ENCODE data around the gene VEZT.

VEZT gene

GRCh38 chr12:95208678-95209077 lies 8.9 kb upstream of the VEZT start:
- TF ChIP-seq SIN3A (IDR thresholded peaks at IDR 0.05; ENCODE audit: borderline replicate concordance, insufficient read depth, low read length) (no peak), TAF1 (IDR thresholded peaks at IDR 0.05; ENCODE audit: borderline replicate concordance, insufficient read depth, low read length) (no peak)

DNA sequence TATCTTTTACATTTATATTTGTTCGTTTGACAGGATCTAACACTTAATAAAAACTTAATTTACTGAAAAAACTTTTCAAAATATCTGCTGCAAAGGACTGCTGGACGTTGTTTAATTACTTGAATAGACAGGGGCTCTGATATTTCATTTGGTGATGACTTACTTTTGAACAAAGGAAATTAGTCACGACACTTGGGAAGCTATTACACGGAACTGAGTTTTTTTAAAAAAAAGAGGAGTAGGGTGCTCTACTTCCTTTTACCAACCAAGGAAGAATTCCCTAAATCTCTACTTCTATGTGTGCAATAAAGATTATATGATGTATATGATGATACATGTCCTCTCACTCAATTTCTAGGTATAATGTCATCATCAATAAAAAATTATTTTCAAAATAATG lies 5.0 kb upstream of the VEZT start:
- TF ChIP-seq REST (IDR thresholded peaks at IDR 0.05; ENCODE audit: insufficient read depth in 1 of 2, low read depth in 2 of 2, low read length in 2 of 2) (no peak), POLR2AphosphoS5 (IDR thresholded peaks at IDR 0.05; ENCODE audit: low read depth, low read length) (no peak)

DNA sequence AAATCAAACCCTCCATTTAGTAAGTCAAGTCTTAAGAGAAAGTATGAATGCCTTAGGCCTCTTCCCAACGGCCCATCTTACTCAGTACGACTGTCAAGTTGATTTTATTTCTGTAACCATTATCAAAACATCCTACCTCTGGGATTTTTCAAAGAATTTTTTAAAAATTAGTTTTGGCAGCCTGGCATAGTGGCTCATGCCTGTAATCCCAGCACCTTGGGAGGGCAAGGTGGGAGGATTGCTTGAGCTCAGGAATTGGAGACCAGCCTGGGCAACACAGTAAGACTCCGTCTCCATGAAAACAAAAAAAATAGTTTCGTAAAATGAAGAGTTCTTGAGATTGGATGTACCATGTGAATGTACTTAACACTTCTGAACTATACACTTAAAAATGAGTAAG lies 4.5 kb upstream of the VEZT start:
- no peak for TF ChIP-seq REST (IDR thresholded peaks at IDR 0.05; ENCODE audit: insufficient read depth in 1 of 2, low read depth in 2 of 2, low read length in 2 of 2)
- no peak for TF ChIP-seq SIN3A (IDR thresholded peaks at IDR 0.05; ENCODE audit: borderline replicate concordance, insufficient read depth, low read length)
- no peak for TF ChIP-seq FOXP2 (optimal IDR thresholded peaks at IDR 0.05; ENCODE audit: borderline replicate concordance, extremely low read depth, extremely low read length, insufficient read depth)
- no peak for TF ChIP-seq TAF1 (IDR thresholded peaks at IDR 0.05; ENCODE audit: borderline replicate concordance, insufficient read depth, low read length)
- TF ChIP-seq POLR2AphosphoS5 (IDR thresholded peaks at IDR 0.05; ENCODE audit: low read depth, low read length) = no peak

DNA sequence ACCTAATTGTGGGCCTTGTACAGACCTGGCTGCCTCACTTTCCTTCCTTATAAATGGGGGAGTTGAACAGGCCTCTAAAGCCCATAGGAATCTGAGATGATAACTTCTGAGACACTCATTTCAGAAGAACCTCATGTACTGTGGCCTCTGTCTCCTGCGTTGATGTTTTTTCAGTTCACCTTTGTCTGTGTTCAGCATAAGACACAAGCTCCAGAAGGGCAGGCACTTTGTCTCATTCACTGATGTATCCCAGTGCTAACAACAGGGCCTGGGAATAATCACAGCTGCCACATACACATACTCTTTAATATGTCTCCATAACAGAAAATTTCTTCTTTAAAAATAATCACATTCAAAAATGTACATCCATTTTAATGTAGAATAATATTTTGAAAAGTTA lies 3.7 kb upstream of the VEZT start:
- TF ChIP-seq REST (IDR thresholded peaks at IDR 0.05; ENCODE audit: insufficient read depth in 1 of 2, low read depth in 2 of 2, low read length in 2 of 2) (no peak), POLR2AphosphoS5 (IDR thresholded peaks at IDR 0.05; ENCODE audit: low read depth, low read length) (no peak), TAF1 (IDR thresholded peaks at IDR 0.05; ENCODE audit: borderline replicate concordance, insufficient read depth, low read length) (no peak), FOXP2 (optimal IDR thresholded peaks at IDR 0.05; ENCODE audit: borderline replicate concordance, extremely low read depth, extremely low read length, insufficient read depth) (no peak), SIN3A (IDR thresholded peaks at IDR 0.05; ENCODE audit: borderline replicate concordance, insufficient read depth, low read length) (no peak)

DNA sequence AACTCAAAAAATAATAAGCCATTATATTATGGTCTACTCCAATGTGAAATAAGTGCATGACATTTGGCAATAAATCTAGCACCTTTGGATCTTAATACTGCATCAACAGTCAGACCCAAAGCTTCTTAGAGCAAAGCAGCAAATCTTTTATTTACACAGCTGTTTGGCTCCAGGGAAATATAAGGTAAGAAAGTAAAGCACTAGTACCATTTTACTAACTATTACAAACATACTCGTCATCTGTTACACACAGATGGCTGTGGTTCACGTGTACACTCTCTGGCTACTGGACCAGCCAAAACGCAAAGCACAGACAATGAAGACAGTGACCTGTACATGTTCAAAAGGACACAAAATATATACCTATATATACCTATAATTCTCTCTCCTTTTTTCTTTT lies 3.1 kb upstream of the VEZT start:
- no peak for TF ChIP-seq POLR2AphosphoS5 (IDR thresholded peaks at IDR 0.05; ENCODE audit: low read depth, low read length)

- TF ChIP-seq SIN3A (IDR thresholded peaks at IDR 0.05; ENCODE audit: borderline replicate concordance, insufficient read depth, low read length) = no peak
Measured at GRCh38 chr12:95215949-95216348, 1.7 kb upstream of the VEZT start.

DNA sequence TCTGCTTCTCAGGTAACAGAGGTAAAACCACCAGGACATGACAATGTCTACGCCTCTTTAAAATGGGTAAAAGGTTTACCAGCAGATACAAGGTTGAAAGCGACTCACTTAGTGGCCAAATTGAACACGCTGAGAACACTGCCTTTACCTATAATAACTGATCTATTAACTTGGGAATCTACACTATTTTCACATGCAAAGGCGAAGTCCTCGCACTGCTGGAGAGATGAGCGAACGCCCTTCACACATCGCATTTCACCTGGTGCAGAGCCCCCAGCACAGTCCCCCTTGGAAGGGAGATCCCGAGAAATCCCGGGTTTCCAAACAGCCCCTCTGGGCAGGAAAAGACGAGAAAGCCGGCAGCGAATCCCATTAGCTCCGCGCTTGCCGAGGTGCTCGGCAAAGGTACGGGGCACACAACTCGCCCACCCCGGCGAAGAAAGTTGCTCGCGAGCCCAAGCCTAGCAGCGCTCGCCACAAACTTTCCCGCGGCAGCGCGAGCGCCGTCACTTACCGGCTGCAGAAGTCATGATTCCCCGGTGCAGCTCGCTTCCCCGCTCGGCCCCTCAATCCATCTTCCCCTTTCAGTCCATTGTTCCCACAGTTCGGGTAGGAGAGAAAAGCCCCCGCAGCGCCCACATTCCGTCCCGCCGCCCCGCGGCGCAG lies 763 bp upstream of the VEZT start:
- TF ChIP-seq SIN3A (IDR thresholded peaks at IDR 0.05; ENCODE audit: borderline replicate concordance, insufficient read depth, low read length) (no peak), POLR2AphosphoS5 (IDR thresholded peaks at IDR 0.05; ENCODE audit: low read depth, low read length) (no peak), TAF1 (IDR thresholded peaks at IDR 0.05; ENCODE audit: borderline replicate concordance, insufficient read depth, low read length) (no peak), FOXP2 (optimal IDR thresholded peaks at IDR 0.05; ENCODE audit: borderline replicate concordance, extremely low read depth, extremely low read length, insufficient read depth) (no peak), REST (IDR thresholded peaks at IDR 0.05; ENCODE audit: insufficient read depth in 1 of 2, low read depth in 2 of 2, low read length in 2 of 2) (no peak)

All from PFSK-1 (cell line).